Endothelial cell of umbilical vein (primary cell): ENCODE results near the gene LDHD. TPM values are rescaled to one million over a fixed set of nuclear protein-coding genes. Genes with fewer than 3 reads are reported as not detected.

Source experiments
- BruUV-seq: library from RNA; stranded (reverse); fragments of 400-500 nt; replicated peaks from 2 replicates; lab custom pipeline; 2021; lab: Mats Ljungman, UMichigan
- CTCF ChIA-PET: fragments of 300-600, 350-600 bp; sonication (Branson Sonifier 250); formaldehyde crosslinking; loops from one replicate; lab custom pipeline; 2021; ENCODE audit warnings: antibody characterized with exemption, inconsistent platforms; lab: Charles Lee
- POLR2A ChIA-PET: fragments of 300-600, 350-600 bp; sonication (Branson Sonifier 250); formaldehyde crosslinking; loops from one replicate; lab custom pipeline; 2021; ENCODE audit warnings: antibody characterized with exemption, inconsistent platforms; lab: Charles Lee
- DNase-seq: peaks from one replicate; pipeline ENCODE4 v3.0.0-alpha.2; 2011; ENCODE audit warnings: low read depth, low spot score
- FAIRE-seq: peaks from 2 replicates; lab custom pipeline; 2011; peaks lifted over from hg19 to GRCh38; lab: Jason Lieb, UNC
- H2AFZ ChIP-seq: 2 replicates; pipeline ENCODE4 v1.6.0; 2012; ENCODE audit warnings: low read depth, low read length, control low read depth, inconsistent platforms
- H3K27ac ChIP-seq: 2 replicates; pipeline ENCODE4 v1.5.1; 2011; ENCODE audit warnings: low read depth, mild to moderate bottlenecking, control low read depth, low read length, moderate library complexity; ENCODE audit not compliant: insufficient read depth
- H3K27me3 ChIP-seq, 2 experiments: 2 replicates each; pipeline versions ENCODE4 v1.6.0 to v1.6.1; 2011; ENCODE audit warnings: low read length in 2 of 2, mixed read lengths in 1 of 2; ENCODE audit not compliant: control insufficient read depth in 2 of 2, insufficient read depth in 2 of 2
- H3K36me3 ChIP-seq, 2 experiments: 2 replicates in 1 of 2; 3 replicates in 1 of 2; pipeline ENCODE4 v1.5.1; 2011; ENCODE audit warnings: low read length in 2 of 2, mild to moderate bottlenecking in 1 of 2, moderate library complexity in 1 of 2; ENCODE audit not compliant: control insufficient read depth in 2 of 2, insufficient read depth in 2 of 2; ENCODE audit errors: extremely low read depth in 1 of 2
- H3K4me1 ChIP-seq: 3 replicates; pipeline ENCODE4 v1.5.1; 2011; ENCODE audit warnings: mild to moderate bottlenecking, low read length; ENCODE audit not compliant: control insufficient read depth, insufficient read depth; ENCODE audit errors: extremely low read depth
- H3K4me2 ChIP-seq: 2 replicates; pipeline ENCODE4 v1.6.1; 2011; ENCODE audit warnings: low read length, control low read depth, mixed read lengths; ENCODE audit not compliant: insufficient read depth
- H3K4me3 ChIP-seq, 3 experiments: fragments of 200-600 bp in 1 of 3; sonication (generic), shearing (Covaris generic) in 1 of 3; replicated peaks in 1 of 3; 2 replicates each; pipeline ENCODE4 v1.5.1; 2011 to 2016; ENCODE audit warnings: control low read depth in 3 of 3, low read length in 3 of 3, mild to moderate bottlenecking in 2 of 3, inconsistent platforms in 1 of 3, low read depth in 1 of 3, moderate library complexity in 1 of 3; ENCODE audit not compliant: insufficient read depth in 1 of 3
- H3K79me2 ChIP-seq: 2 replicates; pipeline ENCODE4 v1.6.0; 2012; ENCODE audit warnings: low read length, inconsistent platforms; ENCODE audit not compliant: control insufficient read depth, insufficient read depth
- H3K9ac ChIP-seq: replicated peaks from 2 replicates; pipeline ENCODE3; 2011; ENCODE audit warnings: low read length, control low read depth; ENCODE audit not compliant: insufficient read depth; ENCODE audit errors: extremely low read depth
- H3K9me1 ChIP-seq: replicated peaks from 3 replicates; pipeline ENCODE4 v1.6.0; 2011; ENCODE audit warnings: mild to moderate bottlenecking, low read length; ENCODE audit not compliant: control insufficient read depth, insufficient read depth; ENCODE audit errors: extremely low read depth
- H3K9me3 ChIP-seq: replicated peaks from 2 replicates; pipeline ENCODE4 v1.5.1; 2012; ENCODE audit warnings: low read length, inconsistent platforms; ENCODE audit not compliant: control insufficient read depth, insufficient read depth
- H4K20me1 ChIP-seq: replicated peaks from 2 replicates; pipeline ENCODE3; 2011; ENCODE audit warnings: mild to moderate bottlenecking, low read length; ENCODE audit not compliant: control insufficient read depth, insufficient read depth; ENCODE audit errors: extremely low read depth
- EZH2 ChIP-seq: IDR thresholded peaks from 2 replicates; pipeline ENCODE4 v1.6.1; 2012; ENCODE audit warnings: borderline replicate concordance, low read depth, mild to moderate bottlenecking, moderate library complexity, low read length, inconsistent platforms; ENCODE audit not compliant: severe bottlenecking
- FOS ChIP-seq: IDR thresholded peaks from 2 replicates; pipeline ENCODE4 v1.6.1; 2011; ENCODE audit warnings: mild to moderate bottlenecking, low read length, moderate library complexity, borderline replicate concordance; ENCODE audit not compliant: insufficient read depth
- GATA2 ChIP-seq: IDR thresholded peaks from 2 replicates; pipeline ENCODE4 v1.7.0; 2011; ENCODE audit warnings: low read depth, mild to moderate bottlenecking, moderate library complexity, mixed read lengths, low read length; ENCODE audit not compliant: insufficient read length, insufficient read depth
- JUN ChIP-seq: IDR thresholded peaks from 2 replicates; pipeline ENCODE4 v1.6.1; 2011; ENCODE audit warnings: borderline replicate concordance, low read depth; ENCODE audit not compliant: insufficient read length, insufficient read depth
- MYC ChIP-seq: IDR thresholded peaks from one replicate; pipeline ENCODE4 v1.6.1; 2011; ENCODE audit warnings: mild to moderate bottlenecking, low read depth, low read length
- POLR2A ChIP-seq: IDR thresholded peaks from 2 replicates; pipeline ENCODE4 v1.6.1; 2012; ENCODE audit warnings: low read depth, mild to moderate bottlenecking, control low read depth, low read length
- POLR2AphosphoS5 ChIP-seq: IDR thresholded peaks from 2 replicates; pipeline ENCODE4 v1.6.1; 2012; ENCODE audit warnings: low read depth, mild to moderate bottlenecking, control low read depth, low read length, moderate library complexity; ENCODE audit not compliant: insufficient read depth
- dilution Hi-C: fragments of 300-500 bp; cut with MboI; formaldehyde crosslinking; loops from one replicate; pipeline ENCODE4 v1.15.0; 2019; ENCODE audit warnings: low sequenced_read_pairs; ENCODE audit not compliant: extremely low pct_ligation_motif_present
- intact Hi-C: fragments of 100-400 bp; cut with micrococcal nuclease; formaldehyde crosslinking; loops from one replicate; pipeline ENCODE4 v1.10.0; 2022
- polyA plus RNA-seq, 4 experiments: library from polyadenylated mRNA; depleted of rRNA in 3 of 4; stranded (reverse) in 3 of 4; unstranded in 1 of 4; fragments of >200 nt; gene quantifications; 2 replicates each; pipeline versions ENCODE4 v1.2.1 to v1.2.3, GENCODE V29; 2011 to 2012; ENCODE audit warnings: missing spikeins in 1 of 4
- total RNA-seq: library from RNA; stranded (reverse); gene quantifications from 2 replicates; pipeline ENCODE4 v1.2.3, GENCODE V29; 2021
- TF ChIP-seq, protein P1 (sequence below): IDR thresholded peaks from 2 replicates; pipeline ENCODE4 v1.6.1; 2011; ENCODE audit not compliant: insufficient read depth, insufficient read length
- TF ChIP-seq, protein P2 (sequence below), 2 donors: IDR thresholded peaks; 1 replicate in 1 of 2; 2 replicates in 1 of 2; pipeline ENCODE4 v1.5.1; 2011; ENCODE audit warnings: low read length in 2 of 2, mild to moderate bottlenecking in 2 of 2, moderate library complexity in 2 of 2, control low read depth in 1 of 2, inconsistent platforms in 1 of 2, low read depth in 1 of 2; ENCODE audit not compliant: insufficient read depth in 1 of 2; ENCODE audit errors: extremely low read depth in 1 of 2

Gene LDHD
- total and polyA plus RNA-seq, 2 donors (not counting 3 experiments of a cell fraction or from before 2014, with no cell fraction given) = 0.41 TPM; not detected in 1

DNA sequence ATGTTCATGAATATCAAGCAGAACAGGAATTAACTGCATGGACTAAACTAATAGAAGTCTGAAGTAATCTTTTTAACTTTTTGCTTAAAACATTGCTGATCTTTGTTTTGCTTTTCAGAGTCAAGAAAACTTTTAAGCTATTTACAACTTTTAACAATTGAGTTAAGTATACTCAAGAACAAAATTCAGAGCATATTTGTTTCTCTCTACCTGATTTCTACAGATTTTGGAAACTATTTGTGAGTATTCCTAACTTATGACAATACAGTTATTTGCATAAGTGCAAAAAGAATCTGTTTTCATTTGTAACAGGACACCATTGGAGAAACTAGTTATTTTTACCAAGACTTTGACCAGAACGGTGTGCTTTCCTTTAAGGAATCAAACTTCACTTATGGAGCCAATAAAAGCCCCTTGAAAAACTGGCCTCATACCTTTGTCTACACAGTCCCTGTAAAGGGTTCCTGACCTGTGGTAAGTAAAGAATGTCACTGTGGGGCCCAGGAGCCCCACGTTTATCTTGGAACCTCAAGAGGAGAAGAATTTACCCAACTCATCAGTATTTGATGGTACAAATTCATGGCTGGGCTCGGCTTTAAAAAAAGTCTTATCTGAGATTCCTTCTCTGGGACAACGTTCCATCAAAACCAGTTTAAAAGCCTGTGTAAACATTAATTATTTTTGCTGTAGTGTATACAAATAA is 11.3 kb upstream of the LDHD start:
- no peak overlapping the region for H2AFZ ChIP-seq
- BruUV-seq = no TSS peak
- POLR2A ChIA-PET = no interaction called here
- H4K20me1 ChIP-seq = no peaks in the 10 kb centered on the region
- CTCF ChIA-PET = no interaction called here
- peaks cover 0 to 2% of the 10 kb centered on the region in 2 experiments for H3K27me3 ChIP-seq
- H3K9me1 ChIP-seq = no peaks in the 10 kb centered on the region
- H3K36me3 ChIP-seq = no peaks in the 10 kb centered on the region
- no peak overlapping the region for H3K9ac ChIP-seq
- H3K4me2 ChIP-seq = no peak overlapping the region
- dilution Hi-C loops = no loop called here
- H3K79me2 ChIP-seq = no peaks in the 10 kb centered on the region
- TF ChIP-seq MYC (no peak), JUN (no peak), POLR2AphosphoS5 (no peak), POLR2A (no peak), EZH2 (no peak), FOS (no peak), GATA2 (no peak)
- TF ChIP-seq, protein P1, sequence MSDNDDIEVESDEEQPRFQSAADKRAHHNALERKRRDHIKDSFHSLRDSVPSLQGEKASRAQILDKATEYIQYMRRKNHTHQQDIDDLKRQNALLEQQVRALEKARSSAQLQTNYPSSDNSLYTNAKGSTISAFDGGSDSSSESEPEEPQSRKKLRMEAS = no peak
- TF ChIP-seq, protein P2, sequence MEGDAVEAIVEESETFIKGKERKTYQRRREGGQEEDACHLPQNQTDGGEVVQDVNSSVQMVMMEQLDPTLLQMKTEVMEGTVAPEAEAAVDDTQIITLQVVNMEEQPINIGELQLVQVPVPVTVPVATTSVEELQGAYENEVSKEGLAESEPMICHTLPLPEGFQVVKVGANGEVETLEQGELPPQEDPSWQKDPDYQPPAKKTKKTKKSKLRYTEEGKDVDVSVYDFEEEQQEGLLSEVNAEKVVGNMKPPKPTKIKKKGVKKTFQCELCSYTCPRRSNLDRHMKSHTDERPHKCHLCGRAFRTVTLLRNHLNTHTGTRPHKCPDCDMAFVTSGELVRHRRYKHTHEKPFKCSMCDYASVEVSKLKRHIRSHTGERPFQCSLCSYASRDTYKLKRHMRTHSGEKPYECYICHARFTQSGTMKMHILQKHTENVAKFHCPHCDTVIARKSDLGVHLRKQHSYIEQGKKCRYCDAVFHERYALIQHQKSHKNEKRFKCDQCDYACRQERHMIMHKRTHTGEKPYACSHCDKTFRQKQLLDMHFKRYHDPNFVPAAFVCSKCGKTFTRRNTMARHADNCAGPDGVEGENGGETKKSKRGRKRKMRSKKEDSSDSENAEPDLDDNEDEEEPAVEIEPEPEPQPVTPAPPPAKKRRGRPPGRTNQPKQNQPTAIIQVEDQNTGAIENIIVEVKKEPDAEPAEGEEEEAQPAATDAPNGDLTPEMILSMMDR (IDR thresholded peaks at IDR 0.05; ENCODE audit: extremely low read depth in 1 of 2, insufficient read depth in 1 of 2, low read depth in 1 of 2, low read length in 2 of 2) = no peak
- DNase-seq = no peak
- no peaks in the 10 kb centered on the region for H3K9me3 ChIP-seq
- H3K4me1 ChIP-seq = no peaks in the 10 kb centered on the region
- intact Hi-C loops = no loop called here
- H3K4me3 ChIP-seq = no peak overlapping the region
- FAIRE-seq = no peak
- no peak overlapping the region for H3K27ac ChIP-seq
